Aorta (tissue), 5 donors: ENCODE results near the gene DPP3. TPM values are rescaled to one million over a fixed set of nuclear protein-coding genes. Genes with fewer than 3 reads are reported as not detected.
"Not testable (repeated sequence)": the region's sequence is repeated elsewhere in the genome, so short reads cannot be mapped to it uniquely, and the experiment has no call there.

Experiments used
- ATAC-seq: fragments of 200-7000 bp; cut with Tn5 transposase; one replicate; pipeline ENCODE4 v1.9.1; 2022; ENCODE audit warnings: moderate library complexity; ENCODE audit not compliant: low FRiP score
- DNase-seq, 2 donors: peaks; one replicate each; pipeline ENCODE4 v3.0.0-alpha.2; 2020
- H3K27ac ChIP-seq, 2 donors: one replicate each; pipeline ENCODE4 v1.5.1; 2013; ENCODE audit warnings: low read length in 2 of 2, mild to moderate bottlenecking in 2 of 2, moderate library complexity in 2 of 2, control low read depth in 1 of 2, inconsistent platforms in 1 of 2, low read depth in 1 of 2
- H3K27me3 ChIP-seq, 2 donors: one replicate each; pipeline ENCODE4 v1.6.1; 2013; ENCODE audit warnings: control low read depth in 1 of 2, low read length in 1 of 2, mild to moderate bottlenecking in 1 of 2, moderate library complexity in 1 of 2; ENCODE audit not compliant: insufficient read depth in 2 of 2, control insufficient read depth in 1 of 2
- H3K36me3 ChIP-seq, 2 donors: one replicate each; pipeline ENCODE4 v1.6.1; 2013; ENCODE audit warnings: control low read depth in 1 of 2, low read length in 1 of 2, mild to moderate bottlenecking in 1 of 2; ENCODE audit not compliant: insufficient read depth in 2 of 2, control insufficient read depth in 1 of 2
- H3K4me1 ChIP-seq, 2 donors: one replicate each; pipeline ENCODE4 v1.6.1; 2013; ENCODE audit warnings: low read length in 2 of 2, control low read depth in 1 of 2, mild to moderate bottlenecking in 1 of 2, moderate library complexity in 1 of 2; ENCODE audit not compliant: insufficient read depth in 2 of 2, control insufficient read depth in 1 of 2
- H3K4me3 ChIP-seq, 2 donors: one replicate each; pipeline ENCODE4 v1.5.1; 2013; ENCODE audit warnings: low read length in 2 of 2, control low read depth in 1 of 2, mild to moderate bottlenecking in 1 of 2
- H3K9me3 ChIP-seq: one replicate; pipeline ENCODE4 v1.6.1; 2013; ENCODE audit warnings: mild to moderate bottlenecking, low read length; ENCODE audit not compliant: control insufficient read depth
- WGBS, 2 donors: extraction: QIAGEN DNeasy Blood & Tissue Kit; methylation state at CpG; one replicate each; pipeline ENCODE4 v1.1.7; 2013; 5-methylcytosine and 5-hydroxymethylcytosine counted together
- intact Hi-C, 2 donors: fragments of 100-400 bp; cut with DNase I; formaldehyde crosslinking; loops; one replicate each; pipeline versions ENCODE4 v1.14.2 to v1.15.0; 2022
- polyA plus RNA-seq, 2 donors: library from polyadenylated mRNA; stranded (reverse); fragments of 200-250 nt; gene quantifications; one replicate each; pipeline ENCODE4 v1.2.3, GENCODE V29; 2013
- total RNA-seq, 2 donors: library from RNA; stranded (reverse); fragmentation: NEBNext Ultra II Directional; extraction: Animal tissue kit (Norgen Biotek cat#: 25700); gene quantifications; one replicate each; pipeline ENCODE4 v1.2.1, GENCODE V29; 2021
- donor health status: healthy with polysubstance abuse.
- donor health status: Bipolar disorder and iron deficiency.
- donor health status: DM: no; HTN: no; CAD: no.
- donor health status: DM: no; HTN: no; CAD: no.
- donor health status: DM: yes; HTN: yes; CAD: no.

The DPP3 gene
- total and polyA plus RNA-seq, 4 donors: 15.5 to 24.8 (median 21.3) TPM

- no peak overlapping the region for H3K4me3 ChIP-seq
- no peaks in the 10 kb centered on the region for H3K4me1 ChIP-seq
- no peaks in the 10 kb centered on the region for H3K27me3 ChIP-seq
- WGBS, 2 donors: 30 to 44% methylated on average over 26 of the region's 26 CpGs
- intact Hi-C loops: no loop called here
- H3K9me3 ChIP-seq: no peaks in the 10 kb centered on the region
- no peak overlapping the region for H3K27ac ChIP-seq
- H3K36me3 ChIP-seq: no peaks in the 10 kb centered on the region
- ATAC-seq: no peak
- peak; percentile 71 to 84 for DNase-seq
These were observed 63.3 kb downstream of the DPP3 start for GRCh38 chr11:66543263-66544107.

- 73 to 79% methylated on average over 14 of the region's 14 CpGs for WGBS, 2 donors
- peak overlapping the region in 1 of 2 donors; percentile 78 for H3K4me3 ChIP-seq
- H3K36me3 ChIP-seq, intact Hi-C loops, H3K9me3 ChIP-seq, H3K27me3 ChIP-seq, DNase-seq, H3K4me1 ChIP-seq, H3K27ac ChIP-seq, ATAC-seq: not testable (repeated sequence)
These were observed 64.7 kb downstream of the DPP3 start for GRCh38 chr11:66544952-66545351.

- Histone ChIP-seq H3K4me1 (no peaks in the 10 kb centered on the region), H3K27ac (no peak within 1 kb of the TSS), H3K9me3 (no peaks in the 10 kb centered on the region), H3K36me3 (no peaks in the 10 kb centered on the region), H3K4me3 (peak within 1 kb of the TSS; percentile 71 to 78), H3K27me3 (no peaks in the 10 kb centered on the region)
- 0 to 1% methylated on average over 71 of the region's 71 CpGs for WGBS, 2 donors
- intact Hi-C loops: no loop called here
- DNase-seq (peak; percentile 99), ATAC-seq (peak; percentile 97)
These were observed 65.6 kb downstream of the DPP3 start, which contains the start of gene ZDHHC24 for GRCh38 chr11:66545701-66546367. Gene ZDHHC24 (minus strand): TSS chr11:66546048. CDS start chr11:66546003, 45 bp downstream.

GRCh38 chr11:66546368-66546965, 66.2 kb downstream of the DPP3 start, which contains the start of gene ACTN3:
Gene ACTN3 (plus strand): TSS chr11:66546903. CDS start chr11:66546938, 35 bp downstream.
- Histone ChIP-seq H3K27me3 (no peaks in the 10 kb centered on the region), H3K4me3 (peak within 1 kb of the TSS; percentile 71 to 78), H3K36me3 (no peaks in the 10 kb centered on the region), H3K4me1 (no peaks in the 10 kb centered on the region), H3K27ac (no peak within 1 kb of the TSS), H3K9me3 (no peaks in the 10 kb centered on the region)
- intact Hi-C loops: no loop called here
- peak in 1 of 2 donors; percentile 74 for DNase-seq
- WGBS, 2 donors: 1 to 2% methylated on average over 37 of the region's 37 CpGs
- peak; percentile 37 for ATAC-seq

- no peaks in the 10 kb centered on the region for H3K36me3 ChIP-seq
- WGBS, 2 donors: 31 to 32% methylated on average over 18 of the region's 18 CpGs
- H3K9me3 ChIP-seq: no peaks in the 10 kb centered on the region
- no peak overlapping the region for H3K4me3 ChIP-seq
- intact Hi-C loops: no loop called here
- DNase-seq (no peak), ATAC-seq (no peak)
- no peaks in the 10 kb centered on the region for H3K27me3 ChIP-seq
- H3K27ac ChIP-seq: no peak overlapping the region
- no peaks in the 10 kb centered on the region for H3K4me1 ChIP-seq
These were observed 66.9 kb downstream of the DPP3 start for GRCh38 chr11:66546966-66547661.

- no peaks in the 10 kb centered on the region for H3K4me1 ChIP-seq
- ATAC-seq: no peak
- no peak overlapping the region for H3K27ac ChIP-seq
- 51 to 61% methylated on average over 5 of the region's 5 CpGs for WGBS, 2 donors
- DNase-seq: no peak
- H3K4me3 ChIP-seq: no peak overlapping the region
- no peaks in the 10 kb centered on the region for H3K36me3 ChIP-seq
- intact Hi-C loops: no loop called here
- H3K9me3 ChIP-seq: no peaks in the 10 kb centered on the region
- no peaks in the 10 kb centered on the region for H3K27me3 ChIP-seq
These were observed 67.4 kb downstream of the DPP3 start for GRCh38 chr11:66547662-66548009.

- Histone ChIP-seq H3K27me3 (no peaks in the 10 kb centered on the region), H3K4me1 (no peaks in the 10 kb centered on the region), H3K4me3 (no peak overlapping the region), H3K27ac (no peak overlapping the region), H3K36me3 (no peaks in the 10 kb centered on the region), H3K9me3 (no peaks in the 10 kb centered on the region)
- intact Hi-C loops: no loop called here
- 49 to 62% methylated on average over 11 of the region's 11 CpGs for WGBS, 2 donors
- no peak for ATAC-seq
- DNase-seq: no peak
These were observed 67.8 kb downstream of the DPP3 start for GRCh38 chr11:66548041-66548440.

- intact Hi-C loops: no loop called here
- H3K27me3 ChIP-seq: no peaks in the 10 kb centered on the region
- H3K27ac ChIP-seq: no peak overlapping the region
- 56 to 58% methylated on average over 16 of the region's 16 CpGs for WGBS, 2 donors
- DNase-seq: no peak
- no peak for ATAC-seq
- H3K4me3 ChIP-seq: no peak overlapping the region
- H3K4me1 ChIP-seq: no peaks in the 10 kb centered on the region
- H3K9me3 ChIP-seq: no peaks in the 10 kb centered on the region
- no peaks in the 10 kb centered on the region for H3K36me3 ChIP-seq
These were observed 68.8 kb downstream of the DPP3 start for GRCh38 chr11:66548774-66549630.
